ENCODE data around the gene FBXL13.
"Not testable (repeated sequence)": the region's sequence is repeated elsewhere in the genome, so short reads cannot be mapped to it uniquely, and the experiment has no call there.

DNA sequence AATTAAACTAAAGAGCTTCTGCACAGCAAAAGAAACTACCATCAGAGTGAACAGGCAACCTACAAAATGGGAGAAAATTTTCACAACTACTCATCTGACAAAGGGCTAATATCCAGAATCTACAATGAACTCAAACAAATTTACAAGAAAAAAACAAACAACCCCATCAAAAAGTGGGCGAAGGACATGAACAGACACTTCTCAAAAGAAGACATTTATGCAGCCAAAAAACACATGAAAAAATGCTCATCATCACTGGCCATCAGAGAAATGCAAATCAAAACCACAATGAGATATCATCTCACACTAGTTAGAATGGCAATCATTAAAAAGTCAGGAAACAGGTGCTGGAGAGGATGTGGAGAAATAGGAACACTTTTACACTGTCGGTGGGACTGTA lies 112.6 kb downstream of the FBXL13 start:
- TF ChIP-seq, protein P1, sequence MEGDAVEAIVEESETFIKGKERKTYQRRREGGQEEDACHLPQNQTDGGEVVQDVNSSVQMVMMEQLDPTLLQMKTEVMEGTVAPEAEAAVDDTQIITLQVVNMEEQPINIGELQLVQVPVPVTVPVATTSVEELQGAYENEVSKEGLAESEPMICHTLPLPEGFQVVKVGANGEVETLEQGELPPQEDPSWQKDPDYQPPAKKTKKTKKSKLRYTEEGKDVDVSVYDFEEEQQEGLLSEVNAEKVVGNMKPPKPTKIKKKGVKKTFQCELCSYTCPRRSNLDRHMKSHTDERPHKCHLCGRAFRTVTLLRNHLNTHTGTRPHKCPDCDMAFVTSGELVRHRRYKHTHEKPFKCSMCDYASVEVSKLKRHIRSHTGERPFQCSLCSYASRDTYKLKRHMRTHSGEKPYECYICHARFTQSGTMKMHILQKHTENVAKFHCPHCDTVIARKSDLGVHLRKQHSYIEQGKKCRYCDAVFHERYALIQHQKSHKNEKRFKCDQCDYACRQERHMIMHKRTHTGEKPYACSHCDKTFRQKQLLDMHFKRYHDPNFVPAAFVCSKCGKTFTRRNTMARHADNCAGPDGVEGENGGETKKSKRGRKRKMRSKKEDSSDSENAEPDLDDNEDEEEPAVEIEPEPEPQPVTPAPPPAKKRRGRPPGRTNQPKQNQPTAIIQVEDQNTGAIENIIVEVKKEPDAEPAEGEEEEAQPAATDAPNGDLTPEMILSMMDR (IDR thresholded peaks at IDR 0.05; ENCODE audit: low read length) = not testable (repeated sequence)
- not testable (repeated sequence) for TF ChIP-seq EZH2 (IDR thresholded peaks at IDR 0.05; ENCODE audit: borderline replicate concordance, low read length)
